ENCODE data around the gene ZNF526. TPM values are rescaled to one million over a fixed set of nuclear protein-coding genes. Genes with fewer than 3 reads are reported as not detected.
"Not testable (repeated sequence)": the region's sequence is repeated elsewhere in the genome, so short reads cannot be mapped to it uniquely, and the experiment has no call there.

The ZNF526 gene
- total RNA-seq, 2 donors from 2014 or later: 15.7 to 16.0 TPM

- H3K36me3 Mint-ChIP-seq (ENCODE audit: low read depth): peaks cover 5% of the 10 kb centered on the region
- Histone ChIP-seq H3K9me3 (ENCODE audit: control insufficient read depth, low read length) (no peaks in the 10 kb centered on the region), H3K27ac (ENCODE audit: low read depth, low read length) (peak overlapping the region; percentile 71), H3K4me3 (ENCODE audit: low read length) (peak overlapping the region; percentile 83), H3K9ac (ENCODE audit: extremely low read depth, low read length, poor library complexity, severe bottlenecking) (peak overlapping the region; percentile 44), H3K36me3 (ENCODE audit: control insufficient read depth, insufficient read depth, low read length) (no peaks in the 10 kb centered on the region), H3K27me3 (ENCODE audit: control insufficient read depth, insufficient read depth, low read length, poor library complexity, severe bottlenecking) (no peaks in the 10 kb centered on the region), H3K4me1 (ENCODE audit: control insufficient read depth, insufficient read depth, low read length) (no peaks in the 10 kb centered on the region)
- H3K4me3 Mint-ChIP-seq: peak overlapping the region; percentile 90
- TF ChIP-seq CTCF (conservative IDR thresholded peaks at IDR 0.05): no peak
- peaks cover 22% of the 10 kb centered on the region for H3K4me1 Mint-ChIP-seq
- H3K9me3 Mint-ChIP-seq: no peaks in the 10 kb centered on the region
- 19 to 22% methylated on average over 27 to 38 of the region's 38 CpGs for whole genome bisulfite sequencing, 2 experiments (ENCODE audit: insufficient coverage in 1 of 2, insufficient read length in 1 of 2)
- DNase-seq: peak; percentile 84
- peak overlapping the region; percentile 82 for H3K27ac Mint-ChIP-seq
- no peaks in the 10 kb centered on the region for H3K27me3 Mint-ChIP-seq (ENCODE audit: insufficient read depth)
These were observed 35.9 kb downstream of the ZNF526 start for GRCh38 chr19:42255766-42256745.

GRCh38 chr19:42257842-42258241 lies 37.7 kb downstream of the ZNF526 start:
- not testable (repeated sequence) for H3K27ac Mint-ChIP-seq; H3K27ac ChIP-seq (ENCODE audit: low read depth, low read length); H3K4me3 ChIP-seq (ENCODE audit: low read length); DNase-seq; H3K36me3 Mint-ChIP-seq (ENCODE audit: low read depth); H3K36me3 ChIP-seq (ENCODE audit: control insufficient read depth, insufficient read depth, low read length); H3K9me3 Mint-ChIP-seq; H3K27me3 ChIP-seq (ENCODE audit: control insufficient read depth, insufficient read depth, low read length, poor library complexity, severe bottlenecking); H3K4me1 ChIP-seq (ENCODE audit: control insufficient read depth, insufficient read depth, low read length); H3K4me3 Mint-ChIP-seq; H3K9me3 ChIP-seq (ENCODE audit: control insufficient read depth, low read length); H3K9ac ChIP-seq (ENCODE audit: extremely low read depth, low read length, poor library complexity, severe bottlenecking); H3K4me1 Mint-ChIP-seq
- 92 to 94% methylated on average over 3 of the region's 3 CpGs for WGBS, 2 experiments (ENCODE audit: insufficient coverage in 1 of 2, insufficient read length in 1 of 2)
- H3K27me3 Mint-ChIP-seq (ENCODE audit: insufficient read depth): peaks cover 12% of the 10 kb centered on the region

- Mint-ChIP-seq H3K27me3 (ENCODE audit: insufficient read depth) (peaks cover 15% of the 10 kb centered on the region), H3K4me3 (no peak overlapping the region), H3K36me3 (ENCODE audit: low read depth) (no peaks in the 10 kb centered on the region), H3K27ac (no peak overlapping the region), H3K4me1 (peaks cover under 1% of the 10 kb centered on the region), H3K9me3 (no peaks in the 10 kb centered on the region)
- no peak overlapping the region for H3K4me3 ChIP-seq (ENCODE audit: low read length)
- no peak overlapping the region for H3K27ac ChIP-seq (ENCODE audit: low read depth, low read length)
- no peaks in the 10 kb centered on the region for H3K27me3 ChIP-seq (ENCODE audit: control insufficient read depth, insufficient read depth, low read length, poor library complexity, severe bottlenecking)
- no peaks in the 10 kb centered on the region for H3K36me3 ChIP-seq (ENCODE audit: control insufficient read depth, insufficient read depth, low read length)
- TF ChIP-seq CTCF (conservative IDR thresholded peaks at IDR 0.05): no peak
- H3K4me1 ChIP-seq (ENCODE audit: control insufficient read depth, insufficient read depth, low read length): no peaks in the 10 kb centered on the region
- no peaks in the 10 kb centered on the region for H3K9me3 ChIP-seq (ENCODE audit: control insufficient read depth, low read length)
- WGBS, 2 experiments (ENCODE audit: insufficient coverage in 1 of 2, insufficient read length in 1 of 2): 93 to 100% methylated on average over 3 of the region's 3 CpGs
- no peak overlapping the region for H3K9ac ChIP-seq (ENCODE audit: extremely low read depth, low read length, poor library complexity, severe bottlenecking)
- no peak for DNase-seq
These were observed 41.7 kb downstream of the ZNF526 start for GRCh38 chr19:42261763-42262162.

GRCh38 chr19:42266105-42266504 lies 46.0 kb downstream of the ZNF526 start:
- not testable (repeated sequence) for H3K9me3 Mint-ChIP-seq; H3K27ac Mint-ChIP-seq; H3K4me3 Mint-ChIP-seq; H3K27ac ChIP-seq (ENCODE audit: low read depth, low read length); H3K27me3 ChIP-seq (ENCODE audit: control insufficient read depth, insufficient read depth, low read length, poor library complexity, severe bottlenecking); H3K36me3 Mint-ChIP-seq (ENCODE audit: low read depth); H3K4me1 ChIP-seq (ENCODE audit: control insufficient read depth, insufficient read depth, low read length); H3K4me3 ChIP-seq (ENCODE audit: low read length); DNase-seq; H3K9ac ChIP-seq (ENCODE audit: extremely low read depth, low read length, poor library complexity, severe bottlenecking); H3K9me3 ChIP-seq (ENCODE audit: control insufficient read depth, low read length); H3K36me3 ChIP-seq (ENCODE audit: control insufficient read depth, insufficient read depth, low read length)
- 91 to 93% methylated on average over 3 of the region's 4 CpGs for WGBS, 2 experiments (ENCODE audit: insufficient coverage in 1 of 2, insufficient read length in 1 of 2)
- Mint-ChIP-seq H3K27me3 (ENCODE audit: insufficient read depth) (peaks cover 15% of the 10 kb centered on the region), H3K4me1 (peaks cover 22% of the 10 kb centered on the region)

GRCh38 chr19:42266928-42267603 lies 47.0 kb downstream of the ZNF526 start:
- H3K27me3 ChIP-seq (ENCODE audit: control insufficient read depth, insufficient read depth, low read length, poor library complexity, severe bottlenecking); H3K27ac Mint-ChIP-seq; H3K4me1 ChIP-seq (ENCODE audit: control insufficient read depth, insufficient read depth, low read length); DNase-seq; H3K36me3 ChIP-seq (ENCODE audit: control insufficient read depth, insufficient read depth, low read length); H3K9ac ChIP-seq (ENCODE audit: extremely low read depth, low read length, poor library complexity, severe bottlenecking); H3K9me3 ChIP-seq (ENCODE audit: control insufficient read depth, low read length); H3K27ac ChIP-seq (ENCODE audit: low read depth, low read length); H3K4me3 Mint-ChIP-seq; H3K27me3 Mint-ChIP-seq (ENCODE audit: insufficient read depth); H3K9me3 Mint-ChIP-seq; H3K36me3 Mint-ChIP-seq (ENCODE audit: low read depth): not testable (repeated sequence)
- WGBS, 2 experiments (ENCODE audit: insufficient coverage in 1 of 2, insufficient read length in 1 of 2): 94 to 100% methylated on average over 8 to 16 of the region's 25 CpGs
- H3K4me1 Mint-ChIP-seq: peaks cover 25% of the 10 kb centered on the region
- H3K4me3 ChIP-seq (ENCODE audit: low read length): peak overlapping the region; percentile 88
